Fibroblast of lung (primary cell): ENCODE data around the gene CZIB. TPM values are rescaled to one million over a fixed set of nuclear protein-coding genes. Genes with fewer than 3 reads are reported as not detected.
"Not testable (repeated sequence)": the region's sequence is repeated elsewhere in the genome, so short reads cannot be mapped to it uniquely, and the experiment has no call there.

ENCODE experiments used
- DNase-seq, 2 donors: peaks; one replicate each; pipeline versions ENCODE4 v3.0.0 to v3.0.0-alpha.2; 2010; ENCODE audit warnings: low read depth in 2 of 2
- H2AFZ ChIP-seq: 2 replicates; pipeline ENCODE4 v1.5.1; 2012; ENCODE audit warnings: low read length, control low read depth, inconsistent platforms
- H3K27ac ChIP-seq: 2 replicates; pipeline ENCODE4 v1.5.1; 2011; ENCODE audit warnings: low read length, control low read depth; ENCODE audit not compliant: insufficient read depth
- H3K27me3 ChIP-seq: 2 replicates; pipeline ENCODE4 v1.5.1; 2011; ENCODE audit warnings: mild to moderate bottlenecking, low read length; ENCODE audit not compliant: control insufficient read depth, insufficient read depth
- H3K36me3 ChIP-seq: 2 replicates; pipeline ENCODE4 v1.5.1; 2011; ENCODE audit warnings: low read length; ENCODE audit not compliant: control insufficient read depth, insufficient read depth
- H3K4me1 ChIP-seq: 2 replicates; pipeline ENCODE4 v1.5.1; 2011; ENCODE audit warnings: low read length; ENCODE audit not compliant: control insufficient read depth, insufficient read depth; ENCODE audit errors: extremely low read depth
- H3K4me2 ChIP-seq: 2 replicates; pipeline ENCODE4 v1.5.1; 2011; ENCODE audit warnings: low read length, control low read depth; ENCODE audit not compliant: insufficient read depth; ENCODE audit errors: extremely low read depth
- H3K4me3 ChIP-seq, 4 experiments: fragments of 200-600 bp in 1 of 4; sonication (generic) in 1 of 4; replicated peaks in 1 of 4; 2 replicates each; pipeline ENCODE4 v1.5.1; 2011 to 2016; ENCODE audit warnings: low read length in 4 of 4, low read depth in 3 of 4, mild to moderate bottlenecking in 3 of 4, control low read depth in 2 of 4, inconsistent platforms in 1 of 4, mixed read lengths in 1 of 4; ENCODE audit not compliant: insufficient read depth in 1 of 4; ENCODE audit errors: control extremely low read depth in 1 of 4
- H3K79me2 ChIP-seq: 2 replicates; pipeline ENCODE4 v1.5.1; 2012; ENCODE audit warnings: mild to moderate bottlenecking, low read length, inconsistent platforms; ENCODE audit not compliant: control insufficient read depth, insufficient read depth
- H3K9ac ChIP-seq: 2 replicates; pipeline ENCODE4 v1.5.1; 2011; ENCODE audit warnings: mild to moderate bottlenecking, low read length, control low read depth; ENCODE audit not compliant: insufficient read depth
- H3K9me3 ChIP-seq: 2 replicates; pipeline ENCODE4 v1.5.1; 2012; ENCODE audit warnings: low read depth, low read length; ENCODE audit not compliant: control insufficient read depth, insufficient read depth
- H4K20me1 ChIP-seq: 2 replicates; pipeline ENCODE4 v1.5.1; 2011; ENCODE audit warnings: low read length; ENCODE audit not compliant: control insufficient read depth, insufficient read depth; ENCODE audit errors: extremely low read depth
- EZH2 ChIP-seq: IDR thresholded peaks from 2 replicates; pipeline ENCODE4 v1.5.1; 2012; ENCODE audit warnings: low read length, control low read depth, mild to moderate bottlenecking; ENCODE audit errors: missing control alignments
- polyA plus RNA-seq, 2 donors: library from polyadenylated mRNA; depleted of rRNA in 1 of 2; stranded (reverse) in 1 of 2; unstranded in 1 of 2; fragments of >200 nt; gene quantifications; 2 replicates each; pipeline ENCODE4 v1.2.1, GENCODE V29; 2011 to 2012; ENCODE audit warnings: missing spikeins in 1 of 2
- total RNA-seq: library from RNA; depleted of rRNA; stranded (reverse); fragments of >200 nt; gene quantifications from 2 replicates; pipeline ENCODE4 v1.2.1, GENCODE V29; 2014
- TF ChIP-seq, protein P1 (sequence below), 2 donors: IDR thresholded peaks in 1 of 2; conservative IDR thresholded peaks in 1 of 2; 1 replicate in 1 of 2; 2 replicates in 1 of 2; pipeline ENCODE4 v1.5.1; 2011 to 2012; ENCODE audit warnings: low read length in 2 of 2, control low read depth in 1 of 2, inconsistent platforms in 1 of 2, low read depth in 1 of 2, mild to moderate bottlenecking in 1 of 2

The CZIB gene
- total and polyA plus RNA-seq, 2 donors (not counting 1 experiment from before 2014, with no cell fraction given), result 56.5 to 99.4 TPM

DNA sequence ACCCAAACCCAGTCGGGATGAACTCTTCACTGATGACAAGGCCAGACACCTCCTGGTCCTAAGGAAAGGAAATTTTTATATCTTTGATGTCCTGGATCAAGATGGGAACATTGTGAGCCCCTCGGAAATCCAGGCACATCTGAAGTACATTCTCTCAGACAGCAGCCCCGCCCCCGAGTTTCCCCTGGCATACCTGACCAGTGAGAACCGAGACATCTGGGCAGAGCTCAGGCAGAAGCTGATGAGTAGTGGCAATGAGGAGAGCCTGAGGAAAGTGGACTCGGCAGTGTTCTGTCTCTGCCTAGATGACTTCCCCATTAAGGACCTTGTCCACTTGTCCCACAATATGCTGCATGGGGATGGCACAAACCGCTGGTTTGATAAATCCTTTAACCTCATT, 10.1 kb downstream of the CZIB start:
- Histone ChIP-seq H3K4me2 (no peak overlapping the region), H3K9me3 (no peaks in the 10 kb centered on the region), H2AFZ (no peak overlapping the region), H3K4me1 (no peaks in the 10 kb centered on the region), H3K79me2 (no peaks in the 10 kb centered on the region), H3K36me3 (peaks cover 20% of the 10 kb centered on the region), H4K20me1 (no peaks in the 10 kb centered on the region), H3K4me3 (no peak overlapping the region), H3K27me3 (no peaks in the 10 kb centered on the region), H3K27ac (no peak overlapping the region), H3K9ac (no peak overlapping the region)
- TF ChIP-seq, protein P1, sequence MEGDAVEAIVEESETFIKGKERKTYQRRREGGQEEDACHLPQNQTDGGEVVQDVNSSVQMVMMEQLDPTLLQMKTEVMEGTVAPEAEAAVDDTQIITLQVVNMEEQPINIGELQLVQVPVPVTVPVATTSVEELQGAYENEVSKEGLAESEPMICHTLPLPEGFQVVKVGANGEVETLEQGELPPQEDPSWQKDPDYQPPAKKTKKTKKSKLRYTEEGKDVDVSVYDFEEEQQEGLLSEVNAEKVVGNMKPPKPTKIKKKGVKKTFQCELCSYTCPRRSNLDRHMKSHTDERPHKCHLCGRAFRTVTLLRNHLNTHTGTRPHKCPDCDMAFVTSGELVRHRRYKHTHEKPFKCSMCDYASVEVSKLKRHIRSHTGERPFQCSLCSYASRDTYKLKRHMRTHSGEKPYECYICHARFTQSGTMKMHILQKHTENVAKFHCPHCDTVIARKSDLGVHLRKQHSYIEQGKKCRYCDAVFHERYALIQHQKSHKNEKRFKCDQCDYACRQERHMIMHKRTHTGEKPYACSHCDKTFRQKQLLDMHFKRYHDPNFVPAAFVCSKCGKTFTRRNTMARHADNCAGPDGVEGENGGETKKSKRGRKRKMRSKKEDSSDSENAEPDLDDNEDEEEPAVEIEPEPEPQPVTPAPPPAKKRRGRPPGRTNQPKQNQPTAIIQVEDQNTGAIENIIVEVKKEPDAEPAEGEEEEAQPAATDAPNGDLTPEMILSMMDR (conservative IDR thresholded peaks at IDR 0.05 in 1 of 2, IDR thresholded peaks at IDR 0.05 in 1 of 2; ENCODE audit: low read depth in 1 of 2, low read length in 2 of 2), result no peak
- no peak for TF ChIP-seq EZH2
- DNase-seq, result no peak

- no peak overlapping the region for H3K4me3 ChIP-seq
- TF ChIP-seq, protein P1 (conservative IDR thresholded peaks at IDR 0.05 in 1 of 2, IDR thresholded peaks at IDR 0.05 in 1 of 2; ENCODE audit: low read depth in 1 of 2, low read length in 2 of 2), result no peak
- no peak for TF ChIP-seq EZH2
- no peaks in the 10 kb centered on the region for H3K9me3 ChIP-seq
- H3K79me2 ChIP-seq, result no peaks in the 10 kb centered on the region
- no peak overlapping the region for H2AFZ ChIP-seq
- H3K36me3 ChIP-seq, result peaks cover 15% of the 10 kb centered on the region
- H3K4me2 ChIP-seq, result no peak overlapping the region
- no peak overlapping the region for H3K9ac ChIP-seq
- no peaks in the 10 kb centered on the region for H4K20me1 ChIP-seq
- H3K27me3 ChIP-seq, result no peaks in the 10 kb centered on the region
- H3K27ac ChIP-seq, result no peak overlapping the region
- H3K4me1 ChIP-seq, result no peaks in the 10 kb centered on the region
- no peak for DNase-seq
Observed at GRCh38 chr1:53207726-53208125, 12.7 kb downstream of the CZIB start.

DNA sequence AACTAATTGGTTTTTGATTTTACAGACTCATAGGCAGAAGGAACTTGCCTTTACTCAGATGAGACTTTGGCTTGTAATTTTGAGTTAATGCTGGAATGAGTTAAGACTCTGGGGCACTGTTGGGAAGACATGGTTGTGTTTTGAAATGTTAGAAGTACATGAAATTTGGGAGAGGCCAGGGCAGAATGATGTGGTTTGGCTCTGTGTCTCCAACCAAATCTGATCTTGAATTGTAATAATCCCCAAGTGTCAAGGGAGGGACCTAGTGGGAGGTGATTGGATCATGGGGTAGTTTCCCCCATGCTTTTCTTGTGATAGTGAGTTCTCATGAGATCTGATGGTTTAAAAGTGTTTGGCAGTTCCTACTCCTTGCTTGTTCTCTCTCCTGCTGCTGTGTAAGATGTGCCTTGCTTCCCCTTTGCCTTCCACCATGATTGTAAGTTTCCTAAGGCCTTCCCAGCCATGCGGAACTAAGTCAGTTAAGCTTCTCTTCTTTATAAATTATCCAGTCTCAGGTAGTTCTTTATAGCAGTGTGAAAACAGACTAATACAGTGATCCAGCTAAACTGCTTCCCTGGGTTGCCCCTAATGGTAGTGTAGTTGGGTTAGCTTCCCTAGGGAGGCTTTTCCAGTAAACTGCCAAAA, 13.6 kb downstream of the CZIB start:
- Histone ChIP-seq H3K79me2 (no peaks in the 10 kb centered on the region), H3K36me3 (peaks cover 18% of the 10 kb centered on the region), H3K9me3 (no peaks in the 10 kb centered on the region), H2AFZ (no peak overlapping the region), H3K4me1 (no peaks in the 10 kb centered on the region), H4K20me1 (no peaks in the 10 kb centered on the region), H3K4me3 (no peak overlapping the region), H3K9ac (no peak overlapping the region), H3K27ac (no peak overlapping the region), H3K27me3 (no peaks in the 10 kb centered on the region), H3K4me2 (no peak overlapping the region)
- no peak for DNase-seq
- TF ChIP-seq, protein P1 (conservative IDR thresholded peaks at IDR 0.05 in 1 of 2, IDR thresholded peaks at IDR 0.05 in 1 of 2; ENCODE audit: low read depth in 1 of 2, low read length in 2 of 2), result no peak
- TF ChIP-seq EZH2, result no peak

GRCh38 chr1:53206083-53206685, 14.2 kb downstream of the CZIB start:
- H3K4me1 ChIP-seq, H3K9me3 ChIP-seq, H3K27me3 ChIP-seq, H3K9ac ChIP-seq, H3K79me2 ChIP-seq, H3K4me2 ChIP-seq, DNase-seq, H4K20me1 ChIP-seq, H3K4me3 ChIP-seq, H3K27ac ChIP-seq, H2AFZ ChIP-seq: not testable (repeated sequence)
- H3K36me3 ChIP-seq, result peaks cover 18% of the 10 kb centered on the region
